NCI-H526 (cell line): ENCODE results near the gene RBMX.
"Not testable (repeated sequence)": the region's sequence is repeated elsewhere in the genome, so short reads cannot be mapped to it uniquely, and the experiment has no call there.

Source experiments
- DNase-seq, 2 experiments: peaks; one replicate each; lab custom pipeline; 2025; lab: John Stamatoyannopoulos, UW

The RBMX gene

GRCh38 chrX:136878423-136878822 is 2.1 kb downstream of the RBMX start:
- no peak for DNase-seq

GRCh38 chrX:136874114-136874513 is 6.4 kb downstream of the RBMX start:
- not testable (repeated sequence) for DNase-seq

- not testable (repeated sequence) for DNase-seq
Measured at GRCh38 chrX:136873210-136873609, 7.3 kb downstream of the RBMX start.

- no peak for DNase-seq
Measured at GRCh38 chrX:136872091-136872700, 8.3 kb downstream of the RBMX start.

- DNase-seq = no peak
Measured at GRCh38 chrX:136870064-136870463, 10.5 kb downstream of the RBMX start.

GRCh38 chrX:136868283-136869055 is 12.1 kb downstream of the RBMX start:
- no peak for DNase-seq

GRCh38 chrX:136867518-136867917 is 13.0 kb downstream of the RBMX start:
- DNase-seq = no peak

GRCh38 chrX:136867096-136867491 is 13.4 kb downstream of the RBMX start:
- DNase-seq = no peak

- no peak for DNase-seq
Measured at GRCh38 chrX:136866337-136867095, 14.0 kb downstream of the RBMX start.

GRCh38 chrX:136865270-136866158 is 15.0 kb downstream of the RBMX start:
- no peak for DNase-seq

GRCh38 chrX:136863826-136864225 is 16.7 kb downstream of the RBMX start:
- DNase-seq = no peak

- no peak for DNase-seq
Measured at GRCh38 chrX:136862546-136862945, 18.0 kb downstream of the RBMX start.

- DNase-seq = no peak
Measured at GRCh38 chrX:136861877-136862276, 18.6 kb downstream of the RBMX start.

GRCh38 chrX:136858007-136858756 is 22.3 kb downstream of the RBMX start:
- no peak for DNase-seq

GRCh38 chrX:136856551-136856950 is 24.0 kb downstream of the RBMX start:
- DNase-seq = no peak

GRCh38 chrX:136856050-136856449 is 24.5 kb downstream of the RBMX start:
- no peak for DNase-seq

- no peak for DNase-seq
Measured at GRCh38 chrX:136851526-136851925, 29.0 kb downstream of the RBMX start.

GRCh38 chrX:136850441-136851175 is 29.9 kb downstream of the RBMX start:
- no peak for DNase-seq

GRCh38 chrX:136849395-136849794 is 31.1 kb downstream of the RBMX start:
- DNase-seq = no peak

GRCh38 chrX:136847874-136848273 is 32.7 kb downstream of the RBMX start:
- no peak for DNase-seq
